Esophagus squamous epithelium (tissue), 5 donors: ENCODE data around the gene CREB3L2. TPM values are rescaled to one million over a fixed set of nuclear protein-coding genes. Genes with fewer than 3 reads are reported as not detected.

Source experiments
- DNase-seq: peaks from one replicate; lab custom pipeline; 2025; lab: John Stamatoyannopoulos, UW
- H3K27ac ChIP-seq, 4 donors: fragments of 200-600 bp; sonication (generic); one replicate each; pipeline ENCODE4 v1.5.1; 2016 to 2019; ENCODE audit warnings: mild to moderate bottlenecking in 1 of 4
- H3K27me3 ChIP-seq, 4 donors: fragments of 200-600 bp; sonication (generic); 1 replicate in 3 of 4; 2 replicates in 1 of 4; pipeline versions ENCODE4 v1.5.1 to v1.6.0; 2017 to 2021; ENCODE audit warnings: antibody characterized with exemption in 1 of 4
- H3K36me3 ChIP-seq, 3 donors: fragments of 200-600 bp; sonication (generic); one replicate each; pipeline ENCODE4 v1.5.1; 2016 to 2019
- H3K4me1 ChIP-seq, 3 donors: fragments of 200-600 bp; sonication (generic); one replicate each; pipeline ENCODE4 v1.5.1; 2017 to 2019
- H3K4me3 ChIP-seq, 4 donors: fragments of 200-600 bp; sonication (generic); 1 replicate in 3 of 4; 2 replicates in 1 of 4; pipeline ENCODE4 v1.5.1; 2016 to 2019; ENCODE audit warnings: mild to moderate bottlenecking in 2 of 4, moderate library complexity in 1 of 4
- H3K9me3 ChIP-seq, 3 donors: fragments of 200-600 bp; sonication (generic); one replicate each; pipeline ENCODE4 v1.5.1; 2016 to 2019
- CTCF ChIP-seq, 6 experiments: fragments of 450-650 bp in 4 of 6; fragments of 200-600 bp in 2 of 6; sonication (generic) in 2 of 6; IDR thresholded peaks; one replicate each; pipeline ENCODE4 v1.5.1; 2016 to 2019; ENCODE audit warnings: antibody characterized with exemption in 6 of 6, mild to moderate bottlenecking in 4 of 6, moderate library complexity in 4 of 6
- POLR2A ChIP-seq, 4 donors: fragments of 450-650 bp; IDR thresholded peaks; one replicate each; pipeline ENCODE4 v1.6.1; 2017; ENCODE audit warnings: antibody characterized with exemption in 4 of 4, mild to moderate bottlenecking in 4 of 4, moderate library complexity in 3 of 4
- WGBS, 2 donors: methylation state at CpG; one replicate each; pipeline ENCODE4 v1.1.5; 2018; 5-methylcytosine and 5-hydroxymethylcytosine counted together
- intact Hi-C: fragments of 100-400 bp; cut with DNase I; formaldehyde crosslinking; loops from one replicate; pipeline ENCODE4 v1.15.0; 2022
- total RNA-seq, 4 donors: library from RNA; depleted of rRNA; stranded (reverse); fragments of >200 nt; gene quantifications; one replicate each; pipeline ENCODE4 v1.1.0, GENCODE V29; 2016
- donor health status: DM: yes; HTN: yes; CAD: no.

The CREB3L2 gene
- total RNA-seq, 4 donors from 2014 or later = 14.9 to 21.9 (median 17.3) TPM

DNA sequence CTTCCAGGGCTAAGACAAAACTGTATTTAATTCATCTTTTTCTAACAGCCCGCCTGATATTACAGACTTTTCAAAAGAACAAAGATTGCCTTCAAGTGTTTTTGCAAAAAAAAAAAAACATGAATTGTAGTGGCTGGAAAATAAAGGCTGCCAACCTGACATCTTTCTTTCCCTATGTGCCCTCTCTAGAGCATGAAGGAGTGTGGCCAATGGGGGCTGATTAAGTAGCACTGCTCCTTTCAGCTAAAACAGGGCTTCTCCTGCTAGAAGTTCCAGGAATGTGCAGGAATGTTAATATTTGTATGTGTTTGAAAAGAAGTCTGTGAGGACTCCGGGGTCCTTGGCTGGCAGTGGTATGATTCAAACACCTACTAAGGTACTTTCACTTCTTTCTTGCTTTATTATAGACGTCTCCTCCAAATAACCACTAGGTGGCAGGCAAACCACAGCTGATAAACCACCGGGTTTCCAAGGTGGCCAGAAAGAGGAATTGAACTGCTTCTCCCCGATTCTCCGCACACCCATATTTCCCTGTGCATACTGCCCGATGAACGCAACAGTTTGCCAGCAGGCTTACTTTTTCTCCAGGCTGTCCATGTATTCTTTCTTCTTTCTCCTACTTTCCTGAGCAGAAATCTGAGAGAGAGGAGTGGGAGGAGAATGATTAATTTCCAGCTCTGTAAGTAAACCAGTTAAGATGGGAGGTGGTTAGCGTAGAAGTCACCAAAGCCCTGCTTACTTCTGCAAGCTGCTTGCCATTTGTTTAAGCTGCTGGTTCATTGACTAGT lies 98.3 kb downstream of the CREB3L2 start:
- no peak for DNase-seq
- peak overlapping the region in 1 of 4 donors; percentile 31 for H3K27ac ChIP-seq
- 16 to 25% methylated on average over 8 to 9 of the region's 9 CpGs for WGBS, 2 donors
- intact Hi-C loops = loop anchor here (2.0 to 5.0 kb wide), 2 partner anchors 105 to 246 kb away; no protein-coding TSS in a partner anchor
- H3K9me3 ChIP-seq = no peaks in the 10 kb centered on the region
- peak; percentile 64 to 86 (median 86) for TF ChIP-seq CTCF (IDR thresholded peaks at IDR 0.05)
- TF ChIP-seq POLR2A (IDR thresholded peaks at IDR 0.05) = no peak
- H3K4me3 ChIP-seq = no peak overlapping the region
- H3K27me3 ChIP-seq = no peaks in the 10 kb centered on the region
- H3K36me3 ChIP-seq = peaks cover 18 to 90% (median 20%) of the 10 kb centered on the region in 3 donors
- H3K4me1 ChIP-seq = peaks cover 5 to 27% (median 7%) of the 10 kb centered on the region in 3 donors

DNA sequence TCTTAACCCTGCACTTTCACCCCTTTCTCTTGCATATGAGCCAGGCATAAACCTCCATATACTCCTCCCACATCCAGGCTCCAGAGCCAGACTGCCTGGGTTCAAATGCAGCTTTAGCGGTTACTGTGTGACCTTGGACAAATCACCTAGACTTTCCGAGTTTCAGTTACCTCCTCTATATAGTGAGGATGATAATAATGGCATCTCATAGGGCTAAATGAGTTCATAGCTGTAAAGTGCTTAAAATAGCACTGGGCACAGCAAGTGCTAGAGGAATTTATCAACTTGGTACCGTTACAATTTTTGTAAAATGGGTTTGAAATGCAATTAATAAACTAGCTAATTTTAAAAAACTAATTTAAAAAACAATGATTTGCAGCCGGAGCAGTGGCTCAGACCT lies 101.7 kb downstream of the CREB3L2 start:
- Histone ChIP-seq H3K27me3 (no peaks in the 10 kb centered on the region), H3K4me3 (no peak overlapping the region), H3K4me1 (peaks cover 5 to 25% (median 8%) of the 10 kb centered on the region in 3 donors), H3K9me3 (no peaks in the 10 kb centered on the region), H3K27ac (no peak overlapping the region), H3K36me3 (peaks cover 11 to 88% (median 14%) of the 10 kb centered on the region in 3 donors)
- WGBS, 2 donors = 79 to 86% methylated on average over 4 of the region's 4 CpGs
- intact Hi-C loops = loop anchor here (5.0 kb wide), 1 partner anchor 243 kb away; no protein-coding TSS in a partner anchor
- DNase-seq = no peak
- no peak for TF ChIP-seq POLR2A (IDR thresholded peaks at IDR 0.05)
- TF ChIP-seq CTCF (IDR thresholded peaks at IDR 0.05) = no peak

GRCh38 chr7:137898839-137899721 lies 102.8 kb downstream of the CREB3L2 start:
- Histone ChIP-seq H3K27me3 (no peaks in the 10 kb centered on the region), H3K27ac (peak overlapping the region in 3 of 4 donors; percentile 2 to 54 (median 38)), H3K9me3 (no peaks in the 10 kb centered on the region), H3K36me3 (peaks cover 11 to 88% (median 14%) of the 10 kb centered on the region in 3 donors), H3K4me1 (peaks cover 4 to 24% (median 8%) of the 10 kb centered on the region in 3 donors), H3K4me3 (peak overlapping the region in 1 of 4 donors; percentile 26)
- DNase-seq = no peak
- TF ChIP-seq CTCF (IDR thresholded peaks at IDR 0.05) (peak; percentile 69 to 95 (median 85)), POLR2A (IDR thresholded peaks at IDR 0.05) (no peak)
- WGBS, 2 donors = 7 to 18% methylated on average over 8 to 9 of the region's 14 CpGs
- intact Hi-C loops = no loop called here

DNA sequence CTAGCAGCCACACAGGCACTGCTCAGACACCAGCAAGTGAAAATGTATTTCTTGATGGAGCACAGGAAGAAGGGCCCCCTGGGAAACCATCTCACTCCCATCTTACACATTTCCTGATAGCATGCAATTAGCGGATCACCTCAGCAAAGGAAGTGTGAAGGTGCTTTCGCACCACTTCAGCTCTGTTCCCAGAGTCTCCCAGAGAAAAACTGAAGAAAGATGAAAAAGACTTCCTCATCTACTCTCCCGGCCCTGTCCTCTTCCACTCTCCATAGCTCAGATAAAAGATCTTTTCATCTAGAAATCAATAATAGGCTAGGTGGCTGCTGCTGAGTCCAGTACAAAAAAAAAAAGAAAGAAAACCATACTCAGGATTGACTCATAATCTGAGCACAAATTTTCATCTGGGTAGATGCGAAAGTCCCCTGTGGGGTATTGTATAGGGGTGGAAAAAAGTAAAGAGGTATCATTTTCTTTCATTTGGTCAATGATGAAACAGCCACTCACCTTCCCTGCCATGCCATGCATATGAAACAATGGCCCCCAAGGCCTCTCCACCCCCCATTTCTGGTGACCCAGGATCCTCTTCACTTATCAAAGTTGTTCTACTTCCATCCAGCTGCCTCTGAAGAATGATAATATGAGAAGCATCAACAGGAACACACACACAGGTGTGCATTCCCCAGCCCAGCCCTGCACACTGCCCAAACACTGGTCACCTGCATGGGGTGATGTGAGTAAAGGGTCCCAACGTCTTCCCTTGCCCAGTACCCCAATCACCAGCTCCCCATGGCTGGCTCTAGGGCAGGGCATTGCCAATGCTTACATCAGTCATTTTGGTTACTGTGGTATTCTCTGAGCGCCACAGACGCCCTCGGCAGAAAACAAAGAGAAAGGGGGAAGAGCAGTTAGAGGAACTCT lies 106.3 kb downstream of the CREB3L2 start:
- no peak overlapping the region for H3K4me3 ChIP-seq
- DNase-seq = no peak
- intact Hi-C loops = no loop called here
- H3K27ac ChIP-seq = no peak overlapping the region
- no peak for TF ChIP-seq CTCF (IDR thresholded peaks at IDR 0.05)
- H3K4me1 ChIP-seq = peaks cover 0 to 23% (median 8%) of the 10 kb centered on the region in 3 donors
- H3K27me3 ChIP-seq = no peaks in the 10 kb centered on the region
- no peaks in the 10 kb centered on the region for H3K9me3 ChIP-seq
- H3K36me3 ChIP-seq = peaks cover 0 to 86% (median 7%) of the 10 kb centered on the region in 3 donors
- 70 to 74% methylated on average over 8 of the region's 8 CpGs for WGBS, 2 donors
